ENCODE results near the gene EXOC3L1. TPM values are rescaled to one million over a fixed set of nuclear protein-coding genes. Genes with fewer than 3 reads are reported as not detected.

EXOC3L1 gene
- total RNA-seq, 1 donor from 2014 or later = 0.45 TPM

- Mint-ChIP-seq H3K4me3 (ENCODE audit: unreplicated experiment) (peak within 1 kb of the TSS; percentile 93), H3K9me3 (ENCODE audit: unreplicated experiment) (no peaks in the 10 kb centered on the region), H3K4me1 (ENCODE audit: low read depth, unreplicated experiment) (peaks cover 17% of the 10 kb centered on the region), H3K27me3 (ENCODE audit: low read depth, unreplicated experiment) (no peaks in the 10 kb centered on the region), H3K27ac (ENCODE audit: unreplicated experiment) (peak within 1 kb of the TSS; percentile 66), H3K36me3 (ENCODE audit: low read depth, unreplicated experiment) (peaks cover 22% of the 10 kb centered on the region)
- Histone ChIP-seq H3K36me3 (ENCODE audit: insufficient read depth, low read length) (peaks cover 30% of the 10 kb centered on the region), H2AFZ (ENCODE audit: low read depth, low read length) (peak within 1 kb of the TSS; percentile 74), H3K4me1 (ENCODE audit: insufficient read depth, low read length) (peaks cover 15% of the 10 kb centered on the region), H3K79me2 (ENCODE audit: insufficient read depth, low read length) (peaks cover 40% of the 10 kb centered on the region), H3K9me3 (ENCODE audit: insufficient read depth, low read depth, low read length) (no peaks in the 10 kb centered on the region), H3K27me3 (ENCODE audit: insufficient read depth, low read length) (no peaks in the 10 kb centered on the region), H4K20me1 (ENCODE audit: insufficient read depth, low read length) (peaks cover 45% of the 10 kb centered on the region), H3K9ac (ENCODE audit: low read length) (peak within 1 kb of the TSS; percentile 93), H3K4me2 (ENCODE audit: low read length) (peak within 1 kb of the TSS; percentile 95), H3K4me3 (ENCODE audit: insufficient read depth, low read depth, low read length) (peak within 1 kb of the TSS; percentile 89), H3K27ac (ENCODE audit: low read depth, low read length) (peak within 1 kb of the TSS; percentile 53)
- no peak for TF ChIP-seq EZH2 (IDR thresholded peaks at IDR 0.05; ENCODE audit: insufficient read depth, low read length)
- TF ChIP-seq CTCF (IDR thresholded peaks at IDR 0.05; ENCODE audit: insufficient read depth, low read depth, low read length) = no peak
- DNase-seq (ENCODE audit: low read depth) (peak; percentile 85), FAIRE-seq (no peak)
These were observed 2.2 kb upstream of the EXOC3L1 start, which contains the start of gene E2F4 for GRCh38 chr16:67191995-67192681. Gene E2F4 (plus strand): TSS chr16:67192155. CDS start chr16:67192228, 73 bp downstream.

- H3K4me1 Mint-ChIP-seq (ENCODE audit: low read depth, unreplicated experiment) = peaks cover 18% of the 10 kb centered on the region
- peaks cover 18% of the 10 kb centered on the region for H3K36me3 Mint-ChIP-seq (ENCODE audit: low read depth, unreplicated experiment)
These were observed 1.6 kb upstream of the EXOC3L1 start for GRCh38 chr16:67191411-67191994.

More at GRCh38 chr16:67191411-67191994, 1.6 kb upstream of the EXOC3L1 start:
- Mint-ChIP-seq H3K4me3 (ENCODE audit: unreplicated experiment) (peak overlapping the region; percentile 93), H3K27ac (ENCODE audit: unreplicated experiment) (peak overlapping the region; percentile 66), H3K27me3 (ENCODE audit: low read depth, unreplicated experiment) (no peaks in the 10 kb centered on the region), H3K9me3 (ENCODE audit: unreplicated experiment) (no peaks in the 10 kb centered on the region)
- Histone ChIP-seq H3K36me3 (ENCODE audit: insufficient read depth, low read length) (peaks cover 26% of the 10 kb centered on the region), H3K4me1 (ENCODE audit: insufficient read depth, low read length) (peaks cover 15% of the 10 kb centered on the region), H3K4me3 (ENCODE audit: insufficient read depth, low read depth, low read length) (peak overlapping the region; percentile 89), H3K4me2 (ENCODE audit: low read length) (peak overlapping the region; percentile 95), H3K9me3 (ENCODE audit: insufficient read depth, low read depth, low read length) (no peaks in the 10 kb centered on the region), H3K27me3 (ENCODE audit: insufficient read depth, low read length) (no peaks in the 10 kb centered on the region), H3K79me2 (ENCODE audit: insufficient read depth, low read length) (peaks cover 36% of the 10 kb centered on the region), H3K9ac (ENCODE audit: low read length) (peak overlapping the region; percentile 93), H3K27ac (ENCODE audit: low read depth, low read length) (no peak overlapping the region), H2AFZ (ENCODE audit: low read depth, low read length) (peak overlapping the region; percentile 51), H4K20me1 (ENCODE audit: insufficient read depth, low read length) (peaks cover 40% of the 10 kb centered on the region)
- FAIRE-seq (no peak), DNase-seq (ENCODE audit: low read depth) (no peak)
- TF ChIP-seq EZH2 (IDR thresholded peaks at IDR 0.05; ENCODE audit: insufficient read depth, low read length) (no peak), CTCF (IDR thresholded peaks at IDR 0.05; ENCODE audit: insufficient read depth, low read depth, low read length) (no peak)

Measured in astrocyte (in vitro differentiated cells and primary cell).